ENCODE measurements around the gene PRPF38A.
A peak's percentile ranks its signal among the peaks of the same experiment; 100 is the strongest.
"Not testable (repeated sequence)": the region's sequence is repeated elsewhere in the genome, so short reads cannot be mapped to it uniquely, and the experiment has no call there.

Gene PRPF38A

GRCh38 chr1:52404116-52404974, at the start of gene PRPF38A, which contains the start of gene ORC1:
Gene PRPF38A (plus strand): TSS chr1:52404602. CDS start chr1:52404750, 148 bp downstream.
Gene ORC1 (minus strand): TSS chr1:52404423. CDS start chr1:52402223, 2,200 bp downstream.
- peak; percentile 97 for DNase-seq

- no peak for DNase-seq
These were observed 49.0 kb upstream of the PRPF38A start for GRCh38 chr1:52355436-52355835.

GRCh38 chr1:52355847-52356505, 48.4 kb upstream of the PRPF38A start:
- no peak for DNase-seq

- no peak for DNase-seq
These were observed 47.5 kb upstream of the PRPF38A start for GRCh38 chr1:52356818-52357355.

GRCh38 chr1:52357397-52357796, 47.0 kb upstream of the PRPF38A start:
- no peak for DNase-seq

GRCh38 chr1:52358851-52359497, 45.4 kb upstream of the PRPF38A start:
- DNase-seq = no peak

- no peak for DNase-seq
These were observed 44.5 kb upstream of the PRPF38A start for GRCh38 chr1:52359676-52360594.

GRCh38 chr1:52360595-52360968, 43.8 kb upstream of the PRPF38A start:
- DNase-seq = no peak

GRCh38 chr1:52364235-52364839, 40.1 kb upstream of the PRPF38A start:
- peak; percentile 11 for DNase-seq

GRCh38 chr1:52365071-52365745, 39.2 kb upstream of the PRPF38A start:
- DNase-seq = no peak

- DNase-seq = peak; percentile 100
These were observed 38.5 kb upstream of the PRPF38A start, which contains the start of gene CC2D1B for GRCh38 chr1:52365746-52366516. Gene CC2D1B (minus strand): TSS chr1:52366205. CDS start chr1:52364620, 1,585 bp downstream.

GRCh38 chr1:52366517-52366827, 37.9 kb upstream of the PRPF38A start:
- DNase-seq = no peak

- DNase-seq = no peak
These were observed 37.1 kb upstream of the PRPF38A start for GRCh38 chr1:52367272-52367671.

GRCh38 chr1:52368383-52369172, 35.8 kb upstream of the PRPF38A start:
- peak; percentile 66 for DNase-seq

- DNase-seq = not testable (repeated sequence)
These were observed 34.6 kb upstream of the PRPF38A start for GRCh38 chr1:52369851-52370250.

- no peak for DNase-seq
These were observed 19.0 kb upstream of the PRPF38A start for GRCh38 chr1:52385376-52385775.

- no peak for DNase-seq
These were observed 17.9 kb upstream of the PRPF38A start for GRCh38 chr1:52386458-52386857.

GRCh38 chr1:52393174-52393573, 11.2 kb upstream of the PRPF38A start:
- DNase-seq = no peak

GRCh38 chr1:52399629-52400028, 4.8 kb upstream of the PRPF38A start:
- DNase-seq = no peak

- DNase-seq = no peak
These were observed 4.3 kb upstream of the PRPF38A start for GRCh38 chr1:52400131-52400530.

All from CD4-positive, alpha-beta T cell treated with Interleukin-12 subunit alpha and Interleukin-12 subunit beta, for 1 hour (primary cell).